Transverse colon (tissue), 4 donors: Measurements from ENCODE around the gene GBE1. TPM values are rescaled to one million over a fixed set of nuclear protein-coding genes. Genes with fewer than 3 reads are reported as not detected.

ENCODE experiments used
- DNase-seq: peaks from one replicate; pipeline ENCODE4 v3.0.0-alpha.2; 2019
- H3K27ac ChIP-seq, 4 donors: fragments of 200-600 bp; sonication (generic); 2 replicates each; pipeline ENCODE4 v1.5.1; 2016 to 2018; ENCODE audit warnings: inconsistent platforms in 4 of 4
- H3K27me3 ChIP-seq: fragments of 200-600 bp; sonication (generic); 2 replicates; pipeline ENCODE4 v1.5.1; 2017; ENCODE audit warnings: inconsistent platforms
- H3K36me3 ChIP-seq, 4 donors: fragments of 200-600 bp; sonication (generic); 2 replicates each; pipeline ENCODE4 v1.5.1; 2017 to 2019; ENCODE audit warnings: inconsistent platforms in 4 of 4
- H3K4me1 ChIP-seq, 4 donors: fragments of 200-600 bp; sonication (generic); 2 replicates each; pipeline ENCODE4 v1.5.1; 2017 to 2020; ENCODE audit warnings: inconsistent platforms in 4 of 4
- H3K4me3 ChIP-seq, 4 donors: fragments of 200-600 bp; sonication (generic); 1 replicate in 1 of 4; 2 replicates in 3 of 4; pipeline versions ENCODE4 v1.5.1 to v1.6.1; 2017 to 2019; ENCODE audit warnings: inconsistent platforms in 4 of 4
- H3K9me3 ChIP-seq, 2 donors: fragments of 200-600 bp; sonication (generic); 2 replicates each; pipeline ENCODE4 v1.5.1; 2017 to 2019; ENCODE audit warnings: inconsistent platforms in 2 of 2
- CTCF ChIP-seq, 5 experiments: fragments of 200-600 bp in 3 of 5; fragments of 450-650 bp in 2 of 5; sonication (generic) in 3 of 5; IDR thresholded peaks; 1 replicate in 2 of 5; 2 replicates in 3 of 5; pipeline ENCODE4 v1.5.1; 2016 to 2017; ENCODE audit warnings: antibody characterized with exemption in 5 of 5, inconsistent platforms in 3 of 5, mild to moderate bottlenecking in 2 of 5, moderate library complexity in 1 of 5
- EP300 ChIP-seq: sonication (generic); formaldehyde crosslinking; IDR thresholded peaks from one replicate; pipeline ENCODE4 v1.6.1; 2017; ENCODE audit warnings: antibody characterized with exemption, low read depth
- POLR2A ChIP-seq: fragments of 450-650 bp; IDR thresholded peaks from one replicate; pipeline ENCODE4 v1.6.1; 2016; ENCODE audit warnings: antibody characterized with exemption, mild to moderate bottlenecking, moderate library complexity
- POLR2AphosphoS5 ChIP-seq, 3 donors: sonication (generic); formaldehyde crosslinking; IDR thresholded peaks; one replicate each; pipeline ENCODE4 v1.6.1; 2016; ENCODE audit warnings: antibody characterized with exemption in 3 of 3
- WGBS, 2 donors: methylation state at CpG; one replicate each; pipeline ENCODE4 v1.1.5; 2018; ENCODE audit warnings: low coverage in 1 of 2; 5-methylcytosine and 5-hydroxymethylcytosine counted together
- in situ Hi-C, 4 donors: fragments of 200-750 bp; cut with MboI; loops; one replicate each; pipeline versions ENCODE4 v1.15.0 to v1.15.1; 2017; ENCODE audit warnings: low sequenced_read_pairs in 3 of 4, low pct_ligation_motif_present in 1 of 4, low pct_unique_long_range_greater_than_20kb in 1 of 4
- intact Hi-C: fragments of 100-400 bp; cut with DNase I; formaldehyde crosslinking; loops from one replicate; pipeline ENCODE4 v1.15.1; 2023; ENCODE audit warnings: low total_unique reads
- total RNA-seq, 4 donors: library from RNA; depleted of rRNA; stranded (reverse); fragments of >200 nt; gene quantifications; one replicate each; pipeline ENCODE4 v1.1.0, GENCODE V29; 2016

GBE1 gene
- total RNA-seq, 4 donors from 2014 or later = 3.0 to 24.3 (median 16.7) TPM

DNA sequence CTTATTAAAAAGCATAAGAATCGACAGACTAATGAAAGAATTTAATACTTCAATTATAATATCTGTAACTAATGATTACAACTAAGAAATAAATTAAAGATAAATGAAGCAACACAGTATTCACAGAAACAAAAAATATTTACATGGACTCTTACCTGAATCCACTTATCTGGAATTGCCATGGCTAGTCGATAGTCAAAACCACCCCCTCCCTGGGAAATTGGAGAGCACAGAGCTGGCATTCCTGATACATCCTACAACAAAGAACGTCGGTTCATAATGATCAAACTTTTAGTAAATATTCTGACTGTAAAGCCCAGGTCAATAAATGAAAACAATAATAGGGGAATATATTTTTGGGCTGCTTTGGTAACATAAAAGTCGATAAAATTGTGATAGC, 175.5 kb downstream of the GBE1 start:
- no peaks in the 10 kb centered on the region for H3K36me3 ChIP-seq
- in situ Hi-C loops (no loop called here), intact Hi-C loops (no loop called here)
- DNase-seq = no peak
- TF ChIP-seq EP300 (no peak), POLR2A (no peak)
- 91 to 96% methylated on average over 5 of the region's 5 CpGs for WGBS, 2 donors
- H3K4me1 ChIP-seq = no peaks in the 10 kb centered on the region
- no peaks in the 10 kb centered on the region for H3K27me3 ChIP-seq
- H3K27ac ChIP-seq = no peak overlapping the region
- H3K4me3 ChIP-seq = no peak overlapping the region
- no peaks in the 10 kb centered on the region for H3K9me3 ChIP-seq

DNA sequence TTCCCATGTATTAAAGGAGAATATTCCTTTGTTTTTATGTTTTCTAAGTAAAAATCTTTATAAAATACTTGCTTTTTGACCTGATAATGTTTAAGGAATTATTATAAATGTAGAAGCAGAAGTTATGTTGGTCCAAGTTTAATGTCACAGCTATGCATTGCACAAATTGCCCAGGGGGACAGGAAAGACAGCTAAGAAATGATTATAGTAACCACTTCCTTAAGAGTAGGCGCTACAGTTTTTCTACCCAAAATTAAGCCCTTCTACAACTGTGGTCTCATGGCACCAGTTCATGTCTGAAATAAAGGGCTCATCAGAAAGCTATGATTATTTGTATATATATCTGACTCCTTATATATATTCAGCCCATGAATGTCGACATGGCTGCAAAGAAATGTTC, 176.4 kb downstream of the GBE1 start:
- Histone ChIP-seq H3K4me1 (no peaks in the 10 kb centered on the region), H3K9me3 (no peaks in the 10 kb centered on the region), H3K27ac (no peak overlapping the region), H3K4me3 (no peak overlapping the region), H3K36me3 (no peaks in the 10 kb centered on the region), H3K27me3 (no peaks in the 10 kb centered on the region)
- TF ChIP-seq CTCF (IDR thresholded peaks at IDR 0.05) (no peak), EP300 (no peak), POLR2AphosphoS5 (IDR thresholded peaks at IDR 0.05) (no peak), POLR2A (no peak)
- DNase-seq = no peak
- intact Hi-C loops (no loop called here), in situ Hi-C loops (no loop called here)
- 92 to 95% methylated on average over 2 of the region's 2 CpGs for WGBS, 2 donors

- no peak overlapping the region for H3K4me3 ChIP-seq
- 35 to 39% methylated on average over 5 of the region's 5 CpGs for WGBS, 2 donors
- H3K4me1 ChIP-seq = no peaks in the 10 kb centered on the region
- H3K36me3 ChIP-seq = no peaks in the 10 kb centered on the region
- no peaks in the 10 kb centered on the region for H3K9me3 ChIP-seq
- H3K27ac ChIP-seq = no peak overlapping the region
- in situ Hi-C loops = no loop called here
- peak; percentile 28 for DNase-seq
- TF ChIP-seq CTCF (IDR thresholded peaks at IDR 0.05) = peak; percentile 42 to 60 (median 49)
- no peak for TF ChIP-seq EP300
- H3K27me3 ChIP-seq = no peaks in the 10 kb centered on the region
- intact Hi-C loops = no loop called here
Measured at GRCh38 chr3:81581966-81582599, 179.4 kb downstream of the GBE1 start.

DNA sequence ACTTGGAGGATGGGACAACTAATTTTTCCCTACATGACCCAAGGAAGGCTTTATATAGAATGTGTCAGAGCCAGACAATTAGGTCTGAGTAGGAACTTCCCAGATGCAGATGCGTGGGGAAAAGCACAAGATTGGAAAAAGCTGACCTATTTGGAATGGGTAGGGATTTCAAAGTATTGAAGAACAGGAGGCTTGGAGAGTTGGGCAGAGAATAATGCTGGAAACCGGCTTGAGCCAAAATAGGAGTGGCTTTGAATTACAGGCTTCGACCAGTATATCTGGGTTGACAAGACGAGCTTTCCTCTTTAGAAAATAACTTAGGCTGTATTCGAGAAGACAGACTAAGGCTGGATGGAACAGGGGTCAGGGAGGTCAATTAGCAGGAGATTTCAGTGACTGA, 181.1 kb downstream of the GBE1 start:
- no peak for DNase-seq
- no peaks in the 10 kb centered on the region for H3K36me3 ChIP-seq
- TF ChIP-seq POLR2AphosphoS5 (IDR thresholded peaks at IDR 0.05) (no peak), EP300 (no peak), CTCF (IDR thresholded peaks at IDR 0.05) (no peak), POLR2A (no peak)

DNA sequence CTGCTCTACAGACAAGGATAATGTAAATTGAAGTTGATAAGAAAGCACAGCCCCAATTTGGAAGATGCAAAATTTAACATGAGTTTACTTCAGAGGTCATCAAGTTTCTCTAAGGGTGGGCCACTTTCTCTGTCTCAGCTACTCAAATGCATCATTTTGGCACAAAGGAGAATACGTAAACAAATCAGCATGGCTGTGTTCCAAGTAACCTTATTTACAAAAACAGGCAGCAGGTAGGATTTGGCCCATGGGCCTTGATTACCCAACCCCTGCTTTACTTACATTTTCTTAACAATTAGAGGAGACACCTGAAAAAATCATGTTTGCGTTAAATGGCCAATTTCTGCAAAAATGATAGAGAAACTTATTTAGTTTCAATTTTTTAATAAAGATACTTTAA, 181.7 kb downstream of the GBE1 start:
- TF ChIP-seq POLR2A (no peak), POLR2AphosphoS5 (IDR thresholded peaks at IDR 0.05) (no peak), EP300 (no peak), CTCF (IDR thresholded peaks at IDR 0.05) (no peak)
- in situ Hi-C loops = no loop called here
- Histone ChIP-seq H3K27ac (no peak overlapping the region), H3K36me3 (no peaks in the 10 kb centered on the region), H3K4me1 (no peaks in the 10 kb centered on the region), H3K9me3 (no peaks in the 10 kb centered on the region), H3K4me3 (no peak overlapping the region), H3K27me3 (no peaks in the 10 kb centered on the region)
- no peak for DNase-seq
- 97 to 98% methylated on average over 2 of the region's 2 CpGs for WGBS, 2 donors
- intact Hi-C loops = no loop called here

More for the DNA sequence above, 181.1 kb downstream of the GBE1 start:
- in situ Hi-C loops = no loop called here
- intact Hi-C loops = no loop called here
- H3K4me3 ChIP-seq = no peak overlapping the region
- WGBS, 2 donors = 70 to 79% methylated on average over 4 to 5 of the region's 5 CpGs
- H3K9me3 ChIP-seq = no peaks in the 10 kb centered on the region
- no peaks in the 10 kb centered on the region for H3K27me3 ChIP-seq
- no peaks in the 10 kb centered on the region for H3K4me1 ChIP-seq
- no peak overlapping the region for H3K27ac ChIP-seq
